Measurements from ENCODE around the gene NT5M.
"Not testable (repeated sequence)": the region's sequence is repeated elsewhere in the genome, so short reads cannot be mapped to it uniquely, and the experiment has no call there.

DNA sequence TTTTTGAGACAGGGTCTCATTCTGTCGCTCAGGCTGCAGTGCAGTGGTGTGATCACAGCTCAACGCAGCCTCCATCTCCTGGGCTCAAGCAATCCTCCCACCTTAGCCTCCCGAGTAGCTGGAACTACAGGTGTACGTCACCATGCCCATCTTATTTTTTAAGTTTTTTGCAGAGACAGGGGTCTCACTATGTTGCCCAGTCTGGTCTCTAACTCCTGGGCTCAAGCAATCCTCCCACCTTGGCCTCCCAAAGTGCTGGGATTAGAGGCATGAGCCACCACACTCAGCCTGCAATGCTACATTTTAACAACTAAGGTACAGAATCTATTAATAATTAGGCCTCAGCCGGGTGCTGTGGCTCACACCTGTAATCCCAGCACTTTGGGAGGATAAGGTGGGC lies 25.7 kb upstream of the NT5M start:
- TF ChIP-seq ZNF138 (CRISPR knock-in tag; conservative IDR thresholded peaks at IDR 0.05); SMAD4 (CRISPR knock-in tag; IDR thresholded peaks at IDR 0.05); ETV6 (CRISPR knock-in tag; IDR thresholded peaks at IDR 0.05); SP1 (CRISPR knock-in tag; conservative IDR thresholded peaks at IDR 0.05); NFYB (CRISPR knock-in tag; conservative IDR thresholded peaks at IDR 0.05; ENCODE audit: low read depth): not testable (repeated sequence)
- TF ChIP-seq, protein P1, sequence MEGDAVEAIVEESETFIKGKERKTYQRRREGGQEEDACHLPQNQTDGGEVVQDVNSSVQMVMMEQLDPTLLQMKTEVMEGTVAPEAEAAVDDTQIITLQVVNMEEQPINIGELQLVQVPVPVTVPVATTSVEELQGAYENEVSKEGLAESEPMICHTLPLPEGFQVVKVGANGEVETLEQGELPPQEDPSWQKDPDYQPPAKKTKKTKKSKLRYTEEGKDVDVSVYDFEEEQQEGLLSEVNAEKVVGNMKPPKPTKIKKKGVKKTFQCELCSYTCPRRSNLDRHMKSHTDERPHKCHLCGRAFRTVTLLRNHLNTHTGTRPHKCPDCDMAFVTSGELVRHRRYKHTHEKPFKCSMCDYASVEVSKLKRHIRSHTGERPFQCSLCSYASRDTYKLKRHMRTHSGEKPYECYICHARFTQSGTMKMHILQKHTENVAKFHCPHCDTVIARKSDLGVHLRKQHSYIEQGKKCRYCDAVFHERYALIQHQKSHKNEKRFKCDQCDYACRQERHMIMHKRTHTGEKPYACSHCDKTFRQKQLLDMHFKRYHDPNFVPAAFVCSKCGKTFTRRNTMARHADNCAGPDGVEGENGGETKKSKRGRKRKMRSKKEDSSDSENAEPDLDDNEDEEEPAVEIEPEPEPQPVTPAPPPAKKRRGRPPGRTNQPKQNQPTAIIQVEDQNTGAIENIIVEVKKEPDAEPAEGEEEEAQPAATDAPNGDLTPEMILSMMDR (IDR thresholded peaks at IDR 0.05) = not testable (repeated sequence)
- TF ChIP-seq, protein P2, sequence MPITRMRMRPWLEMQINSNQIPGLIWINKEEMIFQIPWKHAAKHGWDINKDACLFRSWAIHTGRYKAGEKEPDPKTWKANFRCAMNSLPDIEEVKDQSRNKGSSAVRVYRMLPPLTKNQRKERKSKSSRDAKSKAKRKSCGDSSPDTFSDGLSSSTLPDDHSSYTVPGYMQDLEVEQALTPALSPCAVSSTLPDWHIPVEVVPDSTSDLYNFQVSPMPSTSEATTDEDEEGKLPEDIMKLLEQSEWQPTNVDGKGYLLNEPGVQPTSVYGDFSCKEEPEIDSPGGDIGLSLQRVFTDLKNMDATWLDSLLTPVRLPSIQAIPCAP (CRISPR knock-in tag; IDR thresholded peaks at IDR 0.05) = not testable (repeated sequence)
- TF ChIP-seq, protein P3, sequence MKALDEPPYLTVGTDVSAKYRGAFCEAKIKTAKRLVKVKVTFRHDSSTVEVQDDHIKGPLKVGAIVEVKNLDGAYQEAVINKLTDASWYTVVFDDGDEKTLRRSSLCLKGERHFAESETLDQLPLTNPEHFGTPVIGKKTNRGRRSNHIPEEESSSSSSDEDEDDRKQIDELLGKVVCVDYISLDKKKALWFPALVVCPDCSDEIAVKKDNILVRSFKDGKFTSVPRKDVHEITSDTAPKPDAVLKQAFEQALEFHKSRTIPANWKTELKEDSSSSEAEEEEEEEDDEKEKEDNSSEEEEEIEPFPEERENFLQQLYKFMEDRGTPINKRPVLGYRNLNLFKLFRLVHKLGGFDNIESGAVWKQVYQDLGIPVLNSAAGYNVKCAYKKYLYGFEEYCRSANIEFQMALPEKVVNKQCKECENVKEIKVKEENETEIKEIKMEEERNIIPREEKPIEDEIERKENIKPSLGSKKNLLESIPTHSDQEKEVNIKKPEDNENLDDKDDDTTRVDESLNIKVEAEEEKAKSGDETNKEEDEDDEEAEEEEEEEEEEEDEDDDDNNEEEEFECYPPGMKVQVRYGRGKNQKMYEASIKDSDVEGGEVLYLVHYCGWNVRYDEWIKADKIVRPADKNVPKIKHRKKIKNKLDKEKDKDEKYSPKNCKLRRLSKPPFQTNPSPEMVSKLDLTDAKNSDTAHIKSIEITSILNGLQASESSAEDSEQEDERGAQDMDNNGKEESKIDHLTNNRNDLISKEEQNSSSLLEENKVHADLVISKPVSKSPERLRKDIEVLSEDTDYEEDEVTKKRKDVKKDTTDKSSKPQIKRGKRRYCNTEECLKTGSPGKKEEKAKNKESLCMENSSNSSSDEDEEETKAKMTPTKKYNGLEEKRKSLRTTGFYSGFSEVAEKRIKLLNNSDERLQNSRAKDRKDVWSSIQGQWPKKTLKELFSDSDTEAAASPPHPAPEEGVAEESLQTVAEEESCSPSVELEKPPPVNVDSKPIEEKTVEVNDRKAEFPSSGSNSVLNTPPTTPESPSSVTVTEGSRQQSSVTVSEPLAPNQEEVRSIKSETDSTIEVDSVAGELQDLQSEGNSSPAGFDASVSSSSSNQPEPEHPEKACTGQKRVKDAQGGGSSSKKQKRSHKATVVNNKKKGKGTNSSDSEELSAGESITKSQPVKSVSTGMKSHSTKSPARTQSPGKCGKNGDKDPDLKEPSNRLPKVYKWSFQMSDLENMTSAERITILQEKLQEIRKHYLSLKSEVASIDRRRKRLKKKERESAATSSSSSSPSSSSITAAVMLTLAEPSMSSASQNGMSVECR (CRISPR knock-in tag; IDR thresholded peaks at IDR 0.05; ENCODE audit: borderline replicate concordance) = not testable (repeated sequence)
- TF ChIP-seq, protein P4, sequence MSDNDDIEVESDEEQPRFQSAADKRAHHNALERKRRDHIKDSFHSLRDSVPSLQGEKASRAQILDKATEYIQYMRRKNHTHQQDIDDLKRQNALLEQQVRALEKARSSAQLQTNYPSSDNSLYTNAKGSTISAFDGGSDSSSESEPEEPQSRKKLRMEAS (CRISPR knock-in tag; IDR thresholded peaks at IDR 0.05) = not testable (repeated sequence)
- TF ChIP-seq, protein P5, sequence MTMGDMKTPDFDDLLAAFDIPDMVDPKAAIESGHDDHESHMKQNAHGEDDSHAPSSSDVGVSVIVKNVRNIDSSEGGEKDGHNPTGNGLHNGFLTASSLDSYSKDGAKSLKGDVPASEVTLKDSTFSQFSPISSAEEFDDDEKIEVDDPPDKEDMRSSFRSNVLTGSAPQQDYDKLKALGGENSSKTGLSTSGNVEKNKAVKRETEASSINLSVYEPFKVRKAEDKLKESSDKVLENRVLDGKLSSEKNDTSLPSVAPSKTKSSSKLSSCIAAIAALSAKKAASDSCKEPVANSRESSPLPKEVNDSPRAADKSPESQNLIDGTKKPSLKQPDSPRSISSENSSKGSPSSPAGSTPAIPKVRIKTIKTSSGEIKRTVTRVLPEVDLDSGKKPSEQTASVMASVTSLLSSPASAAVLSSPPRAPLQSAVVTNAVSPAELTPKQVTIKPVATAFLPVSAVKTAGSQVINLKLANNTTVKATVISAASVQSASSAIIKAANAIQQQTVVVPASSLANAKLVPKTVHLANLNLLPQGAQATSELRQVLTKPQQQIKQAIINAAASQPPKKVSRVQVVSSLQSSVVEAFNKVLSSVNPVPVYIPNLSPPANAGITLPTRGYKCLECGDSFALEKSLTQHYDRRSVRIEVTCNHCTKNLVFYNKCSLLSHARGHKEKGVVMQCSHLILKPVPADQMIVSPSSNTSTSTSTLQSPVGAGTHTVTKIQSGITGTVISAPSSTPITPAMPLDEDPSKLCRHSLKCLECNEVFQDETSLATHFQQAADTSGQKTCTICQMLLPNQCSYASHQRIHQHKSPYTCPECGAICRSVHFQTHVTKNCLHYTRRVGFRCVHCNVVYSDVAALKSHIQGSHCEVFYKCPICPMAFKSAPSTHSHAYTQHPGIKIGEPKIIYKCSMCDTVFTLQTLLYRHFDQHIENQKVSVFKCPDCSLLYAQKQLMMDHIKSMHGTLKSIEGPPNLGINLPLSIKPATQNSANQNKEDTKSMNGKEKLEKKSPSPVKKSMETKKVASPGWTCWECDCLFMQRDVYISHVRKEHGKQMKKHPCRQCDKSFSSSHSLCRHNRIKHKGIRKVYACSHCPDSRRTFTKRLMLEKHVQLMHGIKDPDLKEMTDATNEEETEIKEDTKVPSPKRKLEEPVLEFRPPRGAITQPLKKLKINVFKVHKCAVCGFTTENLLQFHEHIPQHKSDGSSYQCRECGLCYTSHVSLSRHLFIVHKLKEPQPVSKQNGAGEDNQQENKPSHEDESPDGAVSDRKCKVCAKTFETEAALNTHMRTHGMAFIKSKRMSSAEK (CRISPR knock-in tag; IDR thresholded peaks at IDR 0.05; ENCODE audit: borderline replicate concordance) = not testable (repeated sequence)
